GM13976 (cell line): ENCODE measurements around the gene ANKH.

Source experiments
- DNase-seq: peaks from one replicate; pipeline ENCODE4 v3.0.0; 2012; ENCODE audit warnings: low spot score
- CTCF ChIP-seq: IDR thresholded peaks from 2 replicates; pipeline ENCODE4 v1.5.1; 2012; ENCODE audit warnings: borderline replicate concordance, mild to moderate bottlenecking; ENCODE audit not compliant: insufficient read depth; ENCODE audit errors: extremely low read depth, missing control alignments, control extremely low read depth
- in situ Hi-C: fragments of 300-500 bp; cut with MboI; formaldehyde crosslinking; loops from one replicate; pipeline ENCODE4 v1.12.0; 2022; ENCODE audit warnings: low sequenced_read_pairs, mixed read lengths, inconsistent platforms; ENCODE audit not compliant: unreplicated experiment

Gene ANKH

GRCh38 chr5:14710313-14710994, 161.1 kb downstream of the ANKH start:
- DNase-seq, result no peak
- in situ Hi-C loops, result no loop called here
- TF ChIP-seq CTCF, result no peak

GRCh38 chr5:14708551-14708950, 163.0 kb downstream of the ANKH start:
- no peak for TF ChIP-seq CTCF
- in situ Hi-C loops, result no loop called here

DNA sequence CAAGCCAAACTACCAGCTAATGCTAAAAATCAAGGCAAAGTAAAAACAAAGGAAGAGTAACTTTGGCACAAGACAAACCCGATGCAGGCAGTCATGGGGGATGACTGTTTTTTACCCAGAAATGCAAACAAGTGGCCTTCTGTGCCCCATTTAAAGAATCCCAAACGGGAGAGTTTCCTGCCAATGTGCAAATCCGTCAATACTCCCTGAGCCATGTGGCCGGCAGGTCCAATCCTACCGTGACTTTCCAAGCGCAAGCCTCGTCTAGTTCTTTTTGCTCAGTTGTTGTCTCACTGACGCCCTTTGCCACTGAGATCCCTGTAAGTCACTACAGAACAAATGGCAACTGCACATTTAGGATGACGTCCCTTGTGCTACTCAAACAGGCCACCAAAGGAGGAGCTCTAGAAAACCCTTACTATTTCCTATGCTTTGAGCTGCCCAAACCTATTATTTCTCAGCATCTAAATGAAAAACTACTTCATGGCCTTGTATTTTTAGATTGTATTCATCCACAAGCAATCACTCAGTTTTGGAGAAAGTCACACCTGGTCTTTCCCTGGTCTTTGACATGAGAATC, 163.7 kb downstream of the ANKH start:
- in situ Hi-C loops, result no loop called here
- TF ChIP-seq CTCF, result no peak
- no peak for DNase-seq

More at GRCh38 chr5:14708551-14708950, 163.0 kb downstream of the ANKH start:
- no peak for DNase-seq

DNA sequence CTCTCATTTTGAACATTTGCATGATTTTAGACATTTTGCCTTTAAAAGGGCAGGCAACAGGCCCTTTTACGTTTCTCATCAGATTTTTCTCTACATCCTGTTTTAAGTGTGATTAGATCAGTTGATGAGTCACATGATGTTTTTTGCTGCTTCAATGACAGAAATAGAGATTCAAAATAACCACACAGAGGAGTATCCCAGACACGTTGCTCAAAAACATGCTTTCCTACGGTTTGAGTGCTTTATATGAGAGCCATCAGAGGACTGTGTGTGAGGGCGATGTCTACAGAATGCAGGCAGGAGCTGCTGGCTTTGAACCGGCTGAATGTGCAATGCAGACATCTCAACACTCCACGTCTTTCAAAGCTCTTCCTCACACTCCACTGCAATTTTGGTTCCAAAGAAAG, 165.0 kb downstream of the ANKH start:
- DNase-seq, result no peak
- TF ChIP-seq CTCF, result no peak
- in situ Hi-C loops, result no loop called here

- in situ Hi-C loops, result no loop called here
- no peak for TF ChIP-seq CTCF
- DNase-seq, result no peak
Measured at GRCh38 chr5:14705556-14705955, 166.0 kb downstream of the ANKH start.

DNA sequence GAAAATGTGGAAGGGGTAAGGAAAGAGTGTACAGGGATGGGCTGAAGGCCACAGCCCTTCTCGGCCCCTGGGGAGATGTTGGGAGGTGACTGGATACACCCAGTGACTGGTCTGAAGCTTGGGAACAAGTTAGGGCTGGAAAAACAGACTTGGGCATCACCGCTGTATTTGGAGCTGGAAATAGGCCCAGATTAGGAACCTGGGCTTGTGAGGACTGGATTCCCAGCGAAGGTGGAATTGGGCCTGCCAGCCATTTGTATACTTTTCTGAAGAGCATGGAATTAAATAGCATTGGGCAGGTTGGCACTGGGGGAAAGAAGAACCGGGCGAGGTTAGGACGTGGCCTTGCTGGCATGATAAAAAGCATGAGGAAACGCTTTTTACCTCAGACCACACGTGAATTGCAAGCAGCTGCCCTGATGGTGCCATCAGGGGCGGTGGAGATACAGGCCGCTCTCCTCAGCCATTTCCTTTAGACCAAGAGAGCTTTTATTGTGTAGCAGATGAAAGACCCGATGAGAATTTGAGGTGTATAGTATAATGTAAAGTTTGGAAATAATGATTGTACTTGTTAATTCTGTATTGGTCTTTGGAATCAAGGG, 169.2 kb downstream of the ANKH start:
- TF ChIP-seq CTCF, result no peak
- in situ Hi-C loops, result no loop called here
- DNase-seq, result no peak

- TF ChIP-seq CTCF, result no peak
- no peak for DNase-seq
- in situ Hi-C loops, result no loop called here
Measured at GRCh38 chr5:14701556-14701955, 170.0 kb downstream of the ANKH start.
